Stimulated activated CD8-positive, alpha-beta memory T cell treated with anti-CD3 and anti-CD28 coated beads, Interleukin-12 subunit alpha, Interleukin-12 subunit beta, amount 100 ng/mL, for 4 hours (primary cell): ENCODE data around the gene SIGLEC11.
"Not testable (repeated sequence)": the region's sequence is repeated elsewhere in the genome, so short reads cannot be mapped to it uniquely, and the experiment has no call there.

Source experiments
- DNase-seq: peaks from one replicate; pipeline ENCODE4 v3.0.0-alpha.2; 2020; ENCODE audit warnings: low read depth

SIGLEC11 gene

DNA sequence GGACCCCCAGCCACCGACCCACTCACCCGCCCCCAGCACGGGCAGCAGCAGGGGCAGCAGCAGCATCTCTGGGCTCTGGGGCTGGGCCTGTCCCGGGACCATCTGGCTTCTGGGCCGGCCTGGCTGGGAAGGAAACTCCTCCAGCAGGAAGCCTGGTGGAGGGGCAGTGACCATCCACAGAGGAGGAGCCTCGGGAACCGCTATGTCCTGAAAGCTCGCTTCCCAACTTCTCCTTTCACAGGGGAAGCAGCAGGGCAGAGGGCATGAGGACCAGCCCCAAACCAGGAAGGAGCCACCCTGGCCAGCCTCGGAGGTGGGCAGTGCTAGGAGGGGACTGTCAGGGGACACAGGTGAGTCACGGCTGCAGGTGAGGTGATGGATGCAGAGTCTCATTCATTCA is at the start of gene SIGLEC11:
Gene SIGLEC11 (minus strand): TSS at position 193 of the 400 bp plus-strand sequence. CDS start 91 bp downstream, at position 102.
- not testable (repeated sequence) for DNase-seq

GRCh38 chr19:50008532-50008931 is 47.6 kb upstream of the SIGLEC11 start:
- no peak for DNase-seq

DNA sequence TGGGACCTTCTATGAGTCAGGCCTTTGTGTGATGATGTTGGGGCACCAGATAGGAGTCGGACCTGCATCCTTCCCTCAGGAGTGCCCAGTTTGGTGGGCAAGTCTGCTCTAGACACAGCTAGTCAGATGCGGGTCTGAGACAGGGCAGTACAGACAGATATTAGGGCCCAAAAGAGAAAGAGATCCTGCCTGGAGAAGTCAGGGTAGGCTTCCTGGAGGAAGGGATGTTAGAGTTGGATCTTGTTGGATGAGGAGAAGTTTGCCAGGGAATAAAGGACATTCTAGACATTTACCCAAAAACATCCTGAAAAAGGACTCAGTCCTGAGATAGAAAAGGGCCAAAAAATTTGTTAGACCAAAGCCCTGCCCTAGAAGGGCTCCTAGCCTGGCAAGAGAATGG is 47.0 kb upstream of the SIGLEC11 start:
- no peak for DNase-seq

- DNase-seq, result no peak
Observed at GRCh38 chr19:50007170-50007569, 46.2 kb upstream of the SIGLEC11 start.

DNA sequence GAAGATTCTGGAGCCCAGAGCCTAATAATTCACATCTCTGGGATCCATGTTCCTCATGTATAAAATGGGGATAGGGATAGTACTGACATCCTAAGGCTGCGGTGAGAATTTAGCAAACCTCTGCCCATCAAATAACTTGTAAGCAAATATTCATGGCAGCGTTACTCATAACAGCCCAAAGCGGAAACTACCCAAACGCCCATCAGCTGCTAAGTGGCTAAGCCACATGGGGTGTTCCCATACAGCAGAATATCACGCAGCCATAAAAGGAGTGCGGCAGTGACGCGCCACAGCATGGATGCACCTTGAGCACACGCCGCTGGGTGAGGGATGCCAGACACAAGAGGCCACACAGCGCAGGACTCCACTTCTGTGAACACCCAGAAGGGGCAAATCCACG is 44.5 kb upstream of the SIGLEC11 start:
- DNase-seq, result no peak

DNA sequence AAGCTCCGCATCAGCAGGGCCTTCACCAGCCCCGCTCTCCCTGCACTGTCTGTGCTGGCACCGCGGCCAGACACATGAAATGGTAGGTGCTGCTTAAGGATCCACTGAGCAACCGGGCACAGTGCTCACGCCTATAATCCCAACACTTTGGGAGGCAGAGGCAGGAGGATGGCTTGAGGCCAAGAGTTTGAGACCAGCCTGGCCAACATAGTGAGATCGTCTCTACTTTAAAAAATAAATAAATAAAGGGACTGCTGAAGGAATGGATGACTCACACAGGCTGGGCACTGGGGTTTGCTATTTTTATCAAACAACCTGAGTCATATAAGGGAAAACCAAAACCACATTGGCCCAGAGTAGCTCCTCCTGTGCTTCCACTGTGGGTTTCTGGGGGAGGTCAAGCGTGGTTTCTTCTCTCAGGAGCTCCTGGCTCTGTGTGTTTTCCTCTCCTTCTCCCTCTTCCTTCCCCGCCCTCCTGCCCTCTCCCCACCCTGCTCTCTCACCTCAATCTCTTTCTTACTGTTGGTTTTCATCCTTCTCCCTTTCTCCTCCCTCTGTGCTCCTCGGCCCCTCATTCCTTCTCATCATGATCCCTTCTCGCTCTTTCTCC is 42.9 kb upstream of the SIGLEC11 start:
- no peak for DNase-seq

DNA sequence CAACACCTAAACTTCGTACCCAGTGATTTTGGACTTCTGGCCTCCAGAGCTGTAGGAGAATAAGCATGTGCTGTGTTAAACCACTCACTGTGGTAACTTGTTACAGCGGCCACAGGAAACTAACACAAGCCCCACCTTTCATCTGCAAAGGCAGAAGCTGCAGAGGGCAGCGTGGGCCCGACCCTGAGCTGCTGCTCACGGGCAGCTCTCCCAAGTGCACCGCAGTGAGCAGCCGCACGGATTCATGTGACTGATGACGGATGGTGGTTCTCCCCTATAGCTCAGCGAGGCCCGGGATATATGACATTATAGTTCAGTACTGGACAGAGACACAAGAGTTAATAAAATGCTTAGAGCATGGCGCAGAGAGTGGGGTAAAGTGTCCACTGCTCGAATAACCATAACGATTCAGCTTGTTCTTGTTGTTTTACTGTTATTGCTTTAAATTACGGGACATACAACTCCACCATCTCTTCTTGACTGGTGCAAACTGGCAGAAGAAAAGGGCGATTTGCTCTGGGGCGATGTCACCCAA is 42.3 kb upstream of the SIGLEC11 start:
- no peak for DNase-seq

- DNase-seq, result no peak
Observed at GRCh38 chr19:50002386-50002960, 41.5 kb upstream of the SIGLEC11 start.

DNA sequence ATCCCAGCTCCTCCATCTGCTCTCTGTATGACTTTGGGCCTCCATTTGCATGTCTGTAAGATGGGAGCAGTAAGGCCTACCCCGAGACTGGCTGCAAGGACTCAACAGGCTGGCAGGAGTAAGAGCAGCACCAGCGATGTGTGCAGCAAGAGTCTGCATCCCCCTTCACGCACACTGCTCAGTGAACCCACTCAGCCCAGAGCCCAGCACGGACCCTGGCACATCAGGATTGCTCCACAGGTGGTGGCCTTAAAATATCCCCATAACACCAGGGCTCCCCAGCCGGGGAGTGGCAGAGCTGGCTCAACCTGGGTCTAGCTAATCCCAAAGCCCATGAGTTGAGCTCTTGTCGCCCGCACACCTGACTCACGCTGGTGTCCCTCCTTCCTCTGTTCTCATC is 40.8 kb upstream of the SIGLEC11 start:
- DNase-seq, result no peak

DNA sequence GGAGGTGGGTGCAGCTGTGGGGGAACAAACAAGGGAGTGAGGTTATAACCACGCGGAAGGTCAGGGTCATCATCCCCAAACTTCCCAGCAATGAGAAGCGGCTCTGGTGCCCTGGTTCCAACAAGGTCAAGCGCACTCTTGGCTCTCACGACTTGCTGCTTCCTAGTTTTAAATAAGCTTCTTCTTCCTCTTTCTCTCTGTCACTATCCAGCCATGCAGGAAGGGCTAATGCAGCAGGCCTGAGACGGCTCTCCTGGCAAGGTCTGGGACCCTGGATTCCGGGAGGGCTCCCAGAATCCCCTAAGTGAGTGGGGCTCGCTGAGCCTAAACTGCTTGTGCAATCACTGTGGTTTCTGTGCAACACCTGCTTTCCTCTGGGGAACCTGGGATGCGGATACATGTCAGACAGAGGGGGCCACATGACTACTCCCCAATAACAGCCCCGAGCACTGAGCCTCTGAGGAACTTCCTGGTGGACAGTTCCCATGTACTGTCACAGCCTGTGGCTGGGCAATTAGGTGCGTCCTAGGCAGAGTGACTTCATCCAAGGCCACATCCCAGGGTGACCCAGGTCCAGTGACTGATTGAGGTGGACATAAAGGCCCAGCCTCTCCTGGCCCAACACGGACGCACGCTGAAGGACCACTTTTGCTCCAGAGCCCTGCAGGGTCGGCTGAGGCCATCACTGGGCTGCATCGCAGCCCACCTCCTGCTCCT is 40.0 kb upstream of the SIGLEC11 start:
- DNase-seq, result no peak

DNA sequence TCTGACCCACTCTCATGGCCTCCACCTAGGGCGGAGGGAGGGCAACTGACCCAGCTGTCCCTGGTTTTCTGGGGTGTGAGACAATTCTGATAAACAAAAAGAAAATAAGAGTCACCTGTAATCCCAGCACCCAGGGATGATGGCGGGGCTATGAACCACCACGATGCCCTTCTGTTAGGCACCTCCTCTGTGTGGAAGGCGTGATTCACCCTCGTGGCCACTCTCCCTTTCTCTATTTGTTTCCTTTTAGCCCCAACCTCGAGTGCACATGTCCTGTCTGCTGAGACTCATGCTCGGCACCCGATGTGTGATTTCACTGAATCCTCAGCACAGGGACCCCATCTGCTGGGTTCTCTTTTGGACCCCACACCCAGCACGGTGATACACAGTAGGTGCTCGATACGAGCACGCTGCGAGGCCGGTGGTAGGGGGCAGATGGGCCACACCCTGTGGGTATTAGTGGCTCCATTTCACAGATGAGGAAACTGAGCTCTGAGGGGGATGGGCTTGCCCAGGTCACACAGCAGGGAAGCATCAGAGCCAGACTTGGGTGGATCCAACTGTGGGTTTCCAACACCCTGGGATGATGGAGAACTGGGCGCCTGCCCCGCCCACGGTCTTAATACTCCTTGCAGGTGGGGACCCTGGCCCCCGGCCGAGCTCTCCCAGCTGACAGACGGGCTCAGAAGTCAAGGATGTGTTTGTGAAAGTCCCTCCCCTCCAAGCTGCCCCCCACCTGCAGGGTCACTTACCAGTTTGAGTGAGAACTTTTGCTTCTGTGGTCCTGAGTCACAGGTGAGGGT is 39.3 kb upstream of the SIGLEC11 start:
- DNase-seq, result no peak

DNA sequence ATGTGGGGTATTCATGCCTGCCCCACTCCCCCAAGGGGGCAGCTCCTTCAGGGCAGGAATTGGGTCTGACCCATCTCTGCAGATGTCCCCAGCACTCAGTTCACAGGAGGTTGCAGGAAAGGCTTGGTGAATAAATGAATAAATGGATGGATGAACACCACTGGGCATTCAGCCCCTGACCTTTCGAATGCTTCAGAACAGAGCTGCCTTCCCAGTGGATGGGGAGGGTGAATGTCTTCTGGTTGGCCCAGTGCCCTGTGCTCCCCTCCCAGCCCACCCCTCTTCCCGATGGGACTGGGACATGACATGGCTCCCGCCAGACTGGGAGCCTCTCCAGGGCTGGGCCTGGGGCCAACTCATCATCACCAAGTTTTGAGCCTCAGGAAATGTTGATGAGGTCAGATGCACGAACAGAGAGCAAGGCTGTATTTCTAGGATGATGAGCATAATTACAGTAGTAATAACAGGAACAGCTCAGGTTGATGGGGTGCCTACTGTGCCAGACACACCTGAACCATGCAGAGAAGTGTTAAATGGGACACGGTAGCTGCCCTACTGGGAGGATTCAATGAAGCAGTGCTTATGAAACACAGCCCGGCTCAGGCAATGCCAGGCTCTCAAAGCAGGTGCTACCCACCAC is 38.5 kb upstream of the SIGLEC11 start:
- no peak for DNase-seq

- no peak for DNase-seq
Observed at GRCh38 chr19:49997709-49998108, 36.7 kb upstream of the SIGLEC11 start.

DNA sequence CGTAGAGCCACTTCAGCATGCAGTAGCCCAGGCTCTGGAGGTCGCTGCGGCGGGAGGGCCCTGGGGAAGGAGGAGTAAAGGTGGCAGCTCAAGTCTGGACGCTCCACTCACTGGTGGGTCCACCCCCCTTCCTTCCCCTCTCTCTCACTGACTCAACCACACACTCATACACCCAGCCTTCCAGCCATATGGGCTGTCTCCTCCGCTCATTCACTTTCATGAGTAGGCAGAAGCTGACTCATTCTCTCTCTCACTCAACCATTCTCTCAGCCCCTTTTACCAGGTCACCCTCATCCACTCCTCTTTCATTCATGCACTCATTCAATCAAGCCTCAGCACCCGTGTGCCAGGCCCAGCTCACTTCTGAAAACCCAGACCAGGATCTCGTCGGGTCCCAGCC is 27.5 kb upstream of the SIGLEC11 start:
- no peak for DNase-seq

DNA sequence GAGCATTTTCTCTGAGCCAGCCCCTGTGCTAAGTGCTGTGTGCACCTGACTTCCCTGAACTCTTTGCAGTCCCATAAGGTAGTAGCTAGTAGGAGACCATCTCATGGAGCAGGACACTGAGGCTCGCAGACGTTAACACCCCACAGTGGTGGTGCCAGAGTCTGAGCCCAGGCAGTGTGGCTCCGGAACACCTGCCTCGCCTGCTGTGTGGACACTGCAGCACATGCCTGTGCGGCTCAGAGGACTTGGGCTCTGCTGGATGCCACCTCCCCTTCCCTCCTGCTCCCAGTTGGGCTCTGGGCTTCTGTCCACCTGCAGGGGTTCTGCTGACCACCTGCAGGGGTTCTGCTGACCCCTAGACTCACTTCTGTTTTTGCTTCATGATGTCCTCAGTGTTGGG is 27.0 kb upstream of the SIGLEC11 start:
- DNase-seq, result no peak

DNA sequence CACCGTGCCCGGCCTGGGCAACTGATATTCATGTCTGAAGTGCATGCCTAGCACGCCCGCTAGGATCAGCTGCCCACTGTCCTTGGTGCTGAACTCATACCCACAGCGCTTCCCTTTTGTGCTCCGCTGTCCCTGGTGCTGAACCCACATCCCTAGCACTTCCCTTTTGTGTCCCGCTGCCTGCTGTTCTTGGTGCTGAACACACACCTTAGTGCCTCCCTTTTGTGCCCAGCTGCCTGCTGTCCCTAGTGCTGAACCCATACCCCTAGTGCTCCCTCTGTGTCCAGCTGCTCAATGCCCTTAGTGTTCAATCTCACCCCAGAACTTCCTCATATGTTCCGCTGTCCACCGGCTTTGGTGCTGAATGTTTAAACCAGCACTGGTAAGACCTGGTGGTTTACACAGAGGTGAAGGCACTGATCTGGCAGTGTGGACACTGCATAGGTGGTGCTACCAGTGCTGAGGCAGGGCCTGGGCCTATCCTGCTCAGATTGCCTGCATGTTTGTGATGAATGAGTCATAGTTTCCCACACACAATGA is 26.3 kb upstream of the SIGLEC11 start:
- peak; percentile 33 for DNase-seq

GRCh38 chr19:49986354-49986753 is 25.4 kb upstream of the SIGLEC11 start:
- no peak for DNase-seq

DNA sequence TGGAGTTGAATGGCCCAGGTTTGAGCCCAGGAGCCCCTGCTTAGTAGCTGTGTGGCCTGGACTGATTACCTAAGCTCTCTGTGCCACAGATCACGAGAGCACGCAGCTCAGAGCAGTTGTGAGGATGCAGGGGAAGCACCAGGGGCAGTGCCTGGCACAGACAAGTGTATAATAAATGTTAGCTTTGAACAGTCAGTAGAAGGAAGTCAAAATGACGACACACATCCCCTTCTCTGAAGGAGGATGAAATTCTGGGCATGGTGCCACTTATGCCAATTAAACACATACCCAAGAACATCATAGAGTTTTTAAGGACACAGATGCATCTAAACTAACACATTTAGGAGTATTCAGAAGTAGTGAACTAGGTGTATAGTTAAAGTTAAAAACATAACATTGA is 24.9 kb upstream of the SIGLEC11 start:
- no peak for DNase-seq

DNA sequence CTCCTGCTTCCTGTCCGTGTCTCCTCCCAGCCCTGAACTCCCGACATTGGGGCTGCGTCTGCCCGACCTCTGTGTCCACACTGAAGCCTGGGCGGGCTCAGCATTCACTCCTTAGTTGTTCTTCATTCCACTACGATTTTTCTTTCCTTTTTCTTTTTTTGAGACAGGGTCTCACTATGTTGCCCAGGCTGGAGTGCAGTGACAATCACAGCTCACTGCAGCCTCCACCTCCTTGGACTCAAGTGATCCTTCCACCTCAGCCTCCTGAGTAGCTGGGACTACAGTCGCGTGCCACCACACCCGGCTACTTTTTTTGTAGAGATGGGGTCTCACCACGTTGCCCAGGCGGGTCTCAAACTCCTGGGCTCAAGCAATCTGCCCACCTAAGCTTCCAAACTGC is 23.5 kb upstream of the SIGLEC11 start:
- DNase-seq, result no peak

- DNase-seq, result peak; percentile 50
Observed at GRCh38 chr19:49983645-49984229, 22.8 kb upstream of the SIGLEC11 start.
